Stomach (tissue), 4 donors: ENCODE results near the gene SIGLEC1.

Experiments used
- EP300 ChIP-seq: sonication (generic); formaldehyde crosslinking; IDR thresholded peaks from one replicate; pipeline ENCODE4 v1.6.1; 2017; ENCODE audit warnings: antibody characterized with exemption
- POLR2A ChIP-seq, 4 donors: fragments of 450-650 bp; IDR thresholded peaks; one replicate each; pipeline ENCODE4 v1.6.1; 2016; ENCODE audit warnings: antibody characterized with exemption in 4 of 4, control low read depth in 2 of 4, mild to moderate bottlenecking in 1 of 4, moderate library complexity in 1 of 4
- TF ChIP-seq, protein P1 (sequence below), 7 experiments: fragments of 450-650 bp in 4 of 7; fragments of 200-600 bp in 3 of 7; sonication (generic) in 3 of 7; IDR thresholded peaks; one replicate each; pipeline ENCODE4 v1.5.1; 2016 to 2019; ENCODE audit warnings: antibody characterized with exemption in 7 of 7, control low read depth in 2 of 7, mild to moderate bottlenecking in 1 of 7

DNA sequence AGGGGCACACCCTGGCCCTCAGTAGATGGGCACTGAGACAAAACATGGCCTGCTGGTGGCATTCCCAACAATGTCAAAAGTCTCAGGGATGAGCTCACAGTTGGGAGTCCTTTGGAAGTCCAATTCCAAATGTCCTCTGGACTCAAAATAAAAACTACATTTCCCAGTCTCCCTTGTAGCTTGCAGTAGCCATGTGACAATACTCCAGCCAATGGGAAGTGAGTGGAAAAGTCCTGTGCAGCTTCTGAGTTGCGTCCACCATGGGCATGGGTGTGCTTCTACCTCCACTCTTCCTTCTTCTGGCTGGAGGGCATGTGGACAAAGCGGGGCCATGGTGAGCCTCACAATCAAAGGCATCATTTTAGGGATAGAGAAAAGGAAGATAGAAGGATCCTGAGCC, 24.7 kb downstream of the SIGLEC1 start:
- TF ChIP-seq POLR2A (IDR thresholded peaks at IDR 0.05) (no peak), EP300 (no peak)
- TF ChIP-seq, protein P1, sequence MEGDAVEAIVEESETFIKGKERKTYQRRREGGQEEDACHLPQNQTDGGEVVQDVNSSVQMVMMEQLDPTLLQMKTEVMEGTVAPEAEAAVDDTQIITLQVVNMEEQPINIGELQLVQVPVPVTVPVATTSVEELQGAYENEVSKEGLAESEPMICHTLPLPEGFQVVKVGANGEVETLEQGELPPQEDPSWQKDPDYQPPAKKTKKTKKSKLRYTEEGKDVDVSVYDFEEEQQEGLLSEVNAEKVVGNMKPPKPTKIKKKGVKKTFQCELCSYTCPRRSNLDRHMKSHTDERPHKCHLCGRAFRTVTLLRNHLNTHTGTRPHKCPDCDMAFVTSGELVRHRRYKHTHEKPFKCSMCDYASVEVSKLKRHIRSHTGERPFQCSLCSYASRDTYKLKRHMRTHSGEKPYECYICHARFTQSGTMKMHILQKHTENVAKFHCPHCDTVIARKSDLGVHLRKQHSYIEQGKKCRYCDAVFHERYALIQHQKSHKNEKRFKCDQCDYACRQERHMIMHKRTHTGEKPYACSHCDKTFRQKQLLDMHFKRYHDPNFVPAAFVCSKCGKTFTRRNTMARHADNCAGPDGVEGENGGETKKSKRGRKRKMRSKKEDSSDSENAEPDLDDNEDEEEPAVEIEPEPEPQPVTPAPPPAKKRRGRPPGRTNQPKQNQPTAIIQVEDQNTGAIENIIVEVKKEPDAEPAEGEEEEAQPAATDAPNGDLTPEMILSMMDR (IDR thresholded peaks at IDR 0.05): no peak
